B cell (primary cell): ENCODE measurements around the gene GLIS1.

Experiments
- CTCF ChIP-seq: fragments of 200-600 bp; IDR thresholded peaks from one replicate; pipeline ENCODE4 v1.8.0; 2022; ENCODE audit warnings: antibody characterized with exemption, mild to moderate bottlenecking
- EZH2 ChIP-seq: IDR thresholded peaks from 2 replicates; pipeline ENCODE4 v1.6.1; 2012; ENCODE audit warnings: borderline replicate concordance, low read depth, mild to moderate bottlenecking, moderate library complexity, low read length; ENCODE audit not compliant: insufficient read depth, poor library complexity, severe bottlenecking

DNA sequence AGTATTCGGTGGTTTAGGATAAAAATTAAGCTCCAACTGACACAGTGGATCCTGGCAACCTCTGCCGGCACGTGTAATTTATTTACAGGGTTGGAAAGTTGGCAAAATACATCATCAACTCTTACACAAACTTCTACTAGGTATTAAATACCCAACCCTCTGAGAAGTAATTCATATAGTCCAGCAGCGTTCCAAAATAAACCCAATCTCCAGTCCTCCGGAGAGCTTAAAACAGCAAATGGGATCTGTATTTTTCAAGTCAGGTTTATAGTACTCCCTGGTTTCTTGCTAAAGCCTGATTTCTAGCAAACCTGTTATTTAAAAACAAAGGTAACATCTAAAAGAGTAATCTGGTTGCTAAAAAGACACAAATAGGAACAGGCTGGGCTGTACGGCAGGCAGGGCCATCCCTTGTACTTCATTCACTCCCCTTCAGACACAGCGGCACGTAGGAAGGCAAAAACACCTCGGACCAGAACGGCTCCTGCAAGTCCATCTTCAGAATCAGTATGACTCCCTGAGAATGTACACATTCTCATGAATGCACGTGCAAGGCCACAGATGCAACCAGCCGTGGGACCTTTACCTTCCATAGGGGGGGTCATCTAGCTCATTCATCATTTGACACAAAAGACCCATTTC, 8.6 kb downstream of the GLIS1 start:
- TF ChIP-seq EZH2 = no peak
- TF ChIP-seq CTCF = no peak
